ENCODE data around the gene BICDL1.

The BICDL1 gene

GRCh38 chr12:120130011-120130410, 141.0 kb downstream of the BICDL1 start:
- DNase-seq (ENCODE audit: low read depth): no peak

DNA sequence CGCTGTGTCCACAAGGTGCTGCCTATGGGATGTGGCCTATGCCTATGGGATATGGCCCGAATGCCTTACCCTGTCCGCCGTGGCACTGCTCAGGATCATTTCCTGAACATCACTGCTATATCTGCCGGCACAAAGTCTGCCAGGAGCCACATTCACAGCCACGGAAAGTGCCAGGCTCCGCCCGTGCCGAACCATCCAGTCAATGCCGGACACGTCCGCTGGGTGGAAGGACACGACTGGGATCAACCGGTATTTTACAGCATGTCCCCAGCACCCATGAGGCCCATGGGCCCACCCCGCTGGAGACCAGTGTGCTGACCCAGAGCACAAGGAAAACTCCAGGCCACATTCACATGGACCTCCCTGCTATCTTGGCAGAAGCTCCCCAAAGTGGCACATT, 142.1 kb downstream of the BICDL1 start:
- no peak for DNase-seq (ENCODE audit: low read depth)

DNA sequence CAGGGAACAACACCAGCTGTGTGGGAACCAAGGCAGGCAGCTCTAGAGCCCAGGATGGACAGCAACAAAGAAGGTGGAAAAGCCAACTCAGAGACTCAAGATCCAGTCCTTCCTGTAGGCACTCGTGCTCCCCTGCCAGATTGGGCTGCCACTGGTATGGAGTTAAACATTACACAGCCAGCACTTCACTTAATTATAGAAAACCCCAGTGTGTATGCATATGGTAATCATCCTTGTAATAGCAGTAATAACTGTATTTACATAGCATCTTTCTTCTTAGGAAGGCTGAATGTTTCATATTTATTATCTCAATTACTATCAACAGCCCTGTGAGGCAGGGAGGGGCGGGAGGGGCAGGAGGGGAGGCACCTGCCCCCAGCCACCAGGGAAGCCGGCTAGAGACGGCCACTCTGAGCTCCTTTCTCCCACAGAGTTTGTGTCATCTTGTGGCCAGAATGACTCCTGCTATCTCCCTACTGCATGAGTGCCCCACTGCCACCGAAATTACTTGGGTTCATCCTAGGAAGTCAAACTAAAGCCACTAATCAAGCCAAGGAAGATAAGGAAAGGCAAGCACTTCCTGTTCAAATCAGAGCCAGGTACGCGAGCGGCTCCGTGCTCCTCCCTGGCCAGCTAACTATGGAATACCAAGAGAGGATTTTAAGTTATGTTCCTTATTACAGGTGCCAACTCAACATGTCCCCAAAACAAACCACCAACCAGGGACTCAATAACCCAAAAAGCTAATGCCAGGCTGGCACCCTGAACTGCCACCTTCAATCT, 143.2 kb downstream of the BICDL1 start:
- no peak for DNase-seq (ENCODE audit: low read depth)

DNA sequence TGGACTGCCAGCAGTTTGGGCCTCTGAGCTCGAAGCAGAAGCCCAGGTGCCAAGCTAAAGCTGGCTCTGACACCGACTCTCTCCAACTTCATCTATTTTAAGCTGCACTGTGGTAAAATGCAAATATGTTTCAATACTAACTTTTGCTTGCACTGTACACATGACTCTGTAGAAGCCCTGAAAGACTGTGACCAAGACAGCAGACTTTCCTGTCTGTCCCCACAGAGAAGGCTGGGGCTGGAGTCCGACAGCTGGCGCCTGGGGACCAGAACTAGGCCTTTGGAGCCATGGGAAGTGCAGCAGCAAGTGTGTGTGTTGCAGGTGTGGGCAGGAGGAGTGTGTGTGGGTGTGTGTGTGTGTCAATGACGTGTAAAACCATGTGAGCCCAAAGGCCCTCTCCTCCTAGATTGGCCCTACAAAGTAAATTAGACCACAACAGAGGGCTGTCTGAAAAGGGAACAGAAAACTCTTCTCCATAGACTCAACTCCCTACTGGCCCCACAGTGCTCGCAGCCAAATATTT, 143.9 kb downstream of the BICDL1 start:
- no peak for DNase-seq (ENCODE audit: low read depth)

- no peak for DNase-seq (ENCODE audit: low read depth)
Measured at GRCh38 chr12:120134307-120134980, 145.4 kb downstream of the BICDL1 start.

DNA sequence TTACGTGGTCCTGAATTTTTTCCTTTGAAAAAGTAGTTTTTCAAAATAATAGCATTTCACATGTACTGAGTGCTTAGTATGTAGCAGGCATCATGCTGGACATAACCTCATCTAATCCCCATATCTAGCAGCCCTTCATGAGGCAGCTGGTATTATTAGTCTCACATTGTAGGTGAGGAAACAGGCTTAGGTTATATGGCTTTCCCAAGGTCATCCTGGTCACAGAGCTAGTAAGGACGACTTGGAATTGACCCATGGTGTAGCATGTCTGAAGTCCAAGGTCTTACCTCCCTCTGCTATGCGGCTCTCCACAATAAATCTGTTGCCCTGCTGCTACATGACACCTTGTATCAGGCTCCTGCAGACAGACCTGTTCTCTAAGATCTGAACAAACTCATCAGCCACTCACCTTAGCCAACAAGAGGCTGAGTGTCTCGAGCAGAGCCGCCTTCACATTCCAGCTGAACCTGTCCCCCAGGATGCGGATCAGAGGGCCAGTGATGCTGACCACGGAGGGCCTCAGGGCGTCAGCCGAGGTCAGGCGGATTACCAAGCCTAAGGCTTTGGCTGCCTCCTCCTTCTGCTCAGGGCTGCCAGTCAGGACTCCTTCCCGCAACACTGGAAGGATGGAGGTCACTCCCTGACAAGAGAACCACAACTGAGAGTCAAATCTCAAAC, 147.2 kb downstream of the BICDL1 start:
- no peak for DNase-seq (ENCODE audit: low read depth)

- no peak for DNase-seq (ENCODE audit: low read depth)
Measured at GRCh38 chr12:120137833-120138232, 148.8 kb downstream of the BICDL1 start.

GRCh38 chr12:120138366-120138765, 149.3 kb downstream of the BICDL1 start:
- no peak for DNase-seq (ENCODE audit: low read depth)

DNA sequence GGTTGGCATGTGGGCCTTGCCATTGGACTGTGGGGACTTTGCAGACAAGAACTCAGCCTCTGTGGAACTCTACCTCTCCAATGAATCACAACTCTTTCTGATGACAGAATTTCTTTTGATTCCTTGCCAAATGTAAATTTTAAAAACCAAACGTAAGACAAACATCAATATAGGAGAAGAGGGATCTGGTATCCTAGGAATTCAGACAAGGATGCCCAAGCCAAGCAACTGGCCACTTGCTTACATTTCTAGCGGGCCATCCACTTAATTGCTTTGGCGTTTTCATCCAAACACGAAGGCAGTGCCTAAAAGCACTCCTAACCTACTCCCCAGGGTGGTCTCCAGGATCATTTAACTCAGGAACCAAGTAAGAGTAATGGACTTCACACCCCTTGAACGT, 150.9 kb downstream of the BICDL1 start:
- no peak for DNase-seq (ENCODE audit: low read depth)

- DNase-seq (ENCODE audit: low read depth): no peak
Measured at GRCh38 chr12:120140603-120141002, 151.6 kb downstream of the BICDL1 start.

GRCh38 chr12:120141336-120141735, 152.3 kb downstream of the BICDL1 start:
- no peak for DNase-seq (ENCODE audit: low read depth)

GRCh38 chr12:120142231-120142877, 153.3 kb downstream of the BICDL1 start:
- DNase-seq (ENCODE audit: low read depth): no peak
